Measurements from ENCODE around the gene PCGF6. TPM values are rescaled to one million over a fixed set of nuclear protein-coding genes. Genes with fewer than 3 reads are reported as not detected.
A peak's percentile ranks its signal among the peaks of the same experiment; 100 is the strongest.
"Not testable (repeated sequence)": the region's sequence is repeated elsewhere in the genome, so short reads cannot be mapped to it uniquely, and the experiment has no call there.

The PCGF6 gene
- total RNA-seq = 6.2 TPM
- long read RNA-seq, transcript PCGF6-202 (10 exons, 2,230 nt) = major isoform, 8 of 8 reads
- long read RNA-seq, partial matches to known transcripts = 0 of 8 reads
- long read RNA-seq, other reads (novel, unspliced or antisense) = 0 of 8 reads

DNA sequence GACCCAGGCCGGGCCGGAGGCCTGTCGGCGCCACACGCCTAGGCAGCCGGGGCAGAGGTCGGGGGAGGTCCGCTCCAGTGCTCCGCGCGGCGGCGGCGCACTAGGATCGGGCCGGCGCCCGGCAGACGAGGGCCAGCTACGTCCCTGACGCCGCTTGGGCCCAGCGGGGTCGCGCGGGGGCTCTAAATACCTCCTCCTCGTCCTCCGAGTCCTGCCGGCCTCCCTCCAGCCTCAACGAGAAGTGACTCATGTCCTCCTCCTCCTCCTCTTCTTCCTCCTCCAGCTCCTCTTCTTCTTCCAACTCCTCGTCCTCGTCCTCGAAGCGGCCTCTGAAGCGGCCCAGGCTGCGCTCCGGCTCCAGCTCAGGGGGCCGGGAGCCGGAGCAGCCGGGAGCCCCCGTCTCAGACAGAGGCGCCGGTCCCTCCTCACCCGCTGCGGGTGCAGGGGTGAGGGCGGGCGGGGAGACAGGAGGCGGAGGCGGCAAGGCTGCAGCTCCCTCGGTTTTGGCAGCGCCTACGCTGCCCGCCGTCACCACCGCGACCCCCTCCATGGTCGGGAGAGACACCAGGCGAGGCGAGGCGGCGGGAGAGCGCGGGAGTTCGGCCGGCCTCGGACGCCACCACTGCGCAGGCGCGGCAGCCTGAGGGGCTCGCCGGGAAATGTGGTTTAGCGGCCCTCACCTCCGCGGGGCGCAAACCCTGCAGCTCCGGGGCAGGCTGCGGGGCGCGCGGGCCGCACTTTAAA, at the start of gene PCGF6:
TSS of gene PCGF6 (minus strand) at position 624 of the 744 bp plus-strand sequence. CDS start at position 550, 74 bp downstream.
- DNase-seq (ENCODE audit: missing footprints) = peak; percentile 90
- intact Hi-C loops (cut with DNase I) = no loop called here
- peak; percentile 97 for ATAC-seq

DNA sequence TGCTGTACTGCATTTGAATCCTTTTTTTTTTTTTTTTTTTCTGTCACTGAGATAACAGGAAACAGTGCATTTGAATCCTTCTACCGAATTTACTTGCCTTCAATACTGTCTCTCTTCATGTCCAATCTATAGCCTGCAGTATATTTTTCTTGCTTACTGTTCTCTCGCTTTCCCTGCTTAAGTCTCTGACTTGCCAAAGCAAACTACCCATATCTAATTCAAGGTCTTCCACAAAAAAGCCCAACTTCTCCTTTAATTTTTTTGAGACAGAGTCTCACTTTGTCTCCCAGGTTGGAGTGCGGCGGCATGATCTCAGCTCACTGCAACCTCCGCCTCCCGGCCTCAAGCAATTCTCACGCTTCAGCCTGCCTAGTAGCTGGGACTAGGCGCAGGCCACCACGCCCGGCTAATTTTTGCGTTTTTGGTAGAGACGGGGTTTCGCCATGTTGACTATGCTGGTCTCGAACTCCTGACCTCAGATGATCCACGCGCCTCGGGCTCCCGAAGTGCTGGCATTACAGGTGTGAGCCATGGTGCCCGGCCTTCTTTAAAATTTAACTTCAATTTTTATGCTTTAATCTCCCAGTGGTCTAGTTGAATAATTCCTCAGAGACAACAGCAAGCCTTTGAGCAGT, 46.4 kb upstream of the PCGF6 start:
- no peak for ATAC-seq
- intact Hi-C loops (cut with DNase I) = no loop called here
- no peak for DNase-seq (ENCODE audit: missing footprints)

DNA sequence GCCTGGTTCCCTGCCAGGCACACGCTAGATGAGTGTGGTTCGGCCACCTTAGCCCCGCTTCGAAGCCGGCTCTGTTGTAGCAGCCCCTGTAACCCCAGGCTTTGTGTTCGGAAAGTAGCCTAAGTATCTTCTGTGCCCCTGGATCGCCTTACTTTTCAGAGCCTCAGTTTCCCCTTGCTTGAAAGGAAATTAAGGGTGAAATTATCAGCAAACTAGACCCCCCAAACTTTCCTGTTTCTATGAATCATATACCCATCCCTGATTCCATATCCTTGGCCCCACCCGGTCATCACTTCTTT, 45.8 kb upstream of the PCGF6 start:
- no peak for DNase-seq (ENCODE audit: missing footprints)
- intact Hi-C loops (cut with DNase I) = loop anchor here (1.0 kb wide), 1 partner anchor 29 kb away; the partner anchor contains the start of gene TAF5
- no peak for ATAC-seq

- intact Hi-C loops (cut with DNase I) = loop anchor here (1.0 kb wide), 1 partner anchor 29 kb away; the partner anchor contains the start of gene TAF5
- ATAC-seq (peak; percentile 100), DNase-seq (ENCODE audit: missing footprints) (peak; percentile 99)
Observed at GRCh38 chr10:103396067-103396788, 45.3 kb upstream of the PCGF6 start, which contains the start of the genes ATP5MK and PDCD11. Gene ATP5MK (minus strand): TSS chr10:103396475. CDS start chr10:103392457, 4,018 bp downstream. Gene PDCD11 (plus strand): TSS chr10:103396626. CDS start chr10:103398427, 1,801 bp downstream.

GRCh38 chr10:103395754-103396066, 44.8 kb upstream of the PCGF6 start:
- intact Hi-C loops (cut with DNase I) = loop anchor here (1.0 kb wide), 1 partner anchor 28 kb away; the partner anchor contains the start of gene TAF5
- DNase-seq (ENCODE audit: missing footprints) (no peak), ATAC-seq (no peak)

DNA sequence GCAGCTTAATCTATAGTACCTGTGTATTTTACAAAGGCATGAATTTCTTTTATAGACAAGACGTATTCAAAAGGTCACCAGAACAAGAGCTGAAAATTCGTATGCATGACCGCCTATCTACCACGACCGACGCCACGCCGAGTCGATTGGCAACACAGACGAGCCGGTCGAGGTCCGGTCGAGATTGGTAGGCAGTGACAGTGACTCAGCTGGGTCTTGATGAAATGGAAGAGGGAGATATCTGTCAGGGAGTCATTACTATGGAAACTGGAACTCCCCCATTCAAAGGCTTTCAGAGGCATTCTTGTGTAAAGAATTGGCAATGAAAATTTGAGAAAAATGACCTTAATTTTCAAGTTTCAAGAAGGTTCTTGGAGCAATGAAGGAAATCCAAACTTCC, 43.2 kb upstream of the PCGF6 start:
- DNase-seq (ENCODE audit: missing footprints) (no peak), ATAC-seq (no peak)
- intact Hi-C loops (cut with DNase I) = no loop called here

GRCh38 chr10:103382769-103383168, 31.8 kb upstream of the PCGF6 start:
- no peak for DNase-seq (ENCODE audit: missing footprints)
- intact Hi-C loops (cut with DNase I) = no loop called here

GRCh38 chr10:103374263-103374662, 23.3 kb upstream of the PCGF6 start:
- DNase-seq (ENCODE audit: missing footprints) = no peak
- ATAC-seq = no peak
- intact Hi-C loops (cut with DNase I) = no loop called here

More at GRCh38 chr10:103382769-103383168, 31.8 kb upstream of the PCGF6 start:
- no peak for ATAC-seq

- DNase-seq (ENCODE audit: missing footprints) (no peak), ATAC-seq (no peak)
- intact Hi-C loops (cut with DNase I) = no loop called here
Observed at GRCh38 chr10:103373544-103373943, 22.6 kb upstream of the PCGF6 start.

- intact Hi-C loops (cut with DNase I) = loop anchor here (1.0 to 10.0 kb wide), 3 partner anchors 28 to 453 kb away; partner anchors contain the start of genes ATP5MK, CNNM2, NT5C2 and PDCD11
- ATAC-seq (peak; percentile 90), DNase-seq (ENCODE audit: missing footprints) (peak; percentile 95)
Observed at GRCh38 chr10:103367782-103368518, 17.0 kb upstream of the PCGF6 start, which contains the start of gene TAF5. Gene TAF5 (plus strand): TSS chr10:103367976. CDS start chr10:103367990, 14 bp downstream.

GRCh38 chr10:103367379-103367781, 16.4 kb upstream of the PCGF6 start:
- intact Hi-C loops (cut with DNase I) = loop anchor here (1.0 to 10.0 kb wide), 3 partner anchors 29 to 453 kb away; partner anchors contain the start of genes ATP5MK, CNNM2, NT5C2 and PDCD11
- DNase-seq (ENCODE audit: missing footprints) = no peak

GRCh38 chr10:103360791-103361190, 9.9 kb upstream of the PCGF6 start:
- DNase-seq (ENCODE audit: missing footprints); ATAC-seq: not testable (repeated sequence)
- intact Hi-C loops (cut with DNase I) = loop anchor here (10.0 kb wide), 2 partner anchors 166 to 446 kb away; partner anchors contain the start of genes CNNM2 and NT5C2

More at GRCh38 chr10:103367379-103367781, 16.4 kb upstream of the PCGF6 start:
- no peak for ATAC-seq

GRCh38 chr10:103359493-103359892, 8.6 kb upstream of the PCGF6 start:
- DNase-seq (ENCODE audit: missing footprints); ATAC-seq; intact Hi-C loops (cut with DNase I): not testable (repeated sequence)

GRCh38 chr10:103355906-103356599, 5.1 kb upstream of the PCGF6 start:
- no peak for DNase-seq (ENCODE audit: missing footprints)
- ATAC-seq = no peak
- intact Hi-C loops (cut with DNase I) = no loop called here

DNA sequence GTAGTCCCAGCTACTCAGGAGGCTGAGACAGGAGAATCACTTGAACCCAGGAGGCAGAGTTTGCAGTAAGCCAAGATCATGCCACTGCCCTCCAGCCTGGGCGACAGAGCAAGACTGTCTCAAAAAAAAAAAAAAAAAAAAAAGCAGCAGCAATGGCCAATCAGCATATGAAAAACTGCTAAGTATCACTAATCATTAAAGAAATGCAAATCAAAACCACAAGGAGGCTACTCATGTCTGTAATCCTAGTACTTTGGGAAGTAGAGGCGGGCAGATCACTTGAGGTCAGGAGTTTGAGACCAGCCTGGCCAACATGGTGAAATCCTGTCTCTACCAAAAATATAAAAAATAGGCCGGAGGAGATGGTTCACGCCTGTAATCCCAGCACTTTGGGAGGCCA, 3.6 kb upstream of the PCGF6 start:
- ATAC-seq; DNase-seq (ENCODE audit: missing footprints); intact Hi-C loops (cut with DNase I): not testable (repeated sequence)

DNA sequence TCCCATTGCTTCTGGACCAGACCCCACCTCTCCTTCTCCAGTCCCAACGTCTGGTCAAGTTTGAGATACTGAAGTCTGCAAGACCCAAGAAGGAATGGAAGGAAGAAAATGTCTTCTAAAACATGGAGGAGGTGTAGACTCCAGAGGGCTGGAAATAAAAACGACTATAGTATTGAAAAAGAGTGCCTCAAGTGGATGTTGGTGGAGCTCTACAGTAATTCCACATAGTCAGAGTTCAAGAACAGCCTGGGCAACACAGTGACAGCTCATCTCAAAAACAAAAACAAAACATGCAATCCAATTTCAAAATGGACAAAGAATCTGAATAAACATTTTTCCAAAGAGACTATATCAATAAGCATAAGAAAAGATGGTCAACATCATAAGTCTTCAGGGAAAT, 2.3 kb upstream of the PCGF6 start:
- DNase-seq (ENCODE audit: missing footprints) = no peak
- ATAC-seq = no peak

DNA sequence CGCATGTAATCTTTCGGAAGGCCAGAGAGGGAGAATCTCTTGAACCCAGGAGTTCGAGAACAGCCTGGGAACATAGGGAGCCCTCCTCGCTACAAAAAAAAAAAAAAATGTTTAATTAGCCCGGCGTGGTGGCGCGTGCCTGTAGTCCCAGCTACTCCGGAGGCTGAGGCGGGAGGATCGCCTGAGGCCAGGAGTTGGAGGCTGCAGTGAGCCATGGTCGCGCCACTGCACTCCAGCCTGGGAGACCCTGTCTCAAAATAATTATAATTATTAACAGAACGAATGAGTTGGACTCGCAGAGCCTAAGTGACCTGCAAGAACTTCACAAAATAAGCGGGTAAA, 794 bp downstream of the PCGF6 start:
- intact Hi-C loops (cut with DNase I) = no loop called here
- no peak for DNase-seq (ENCODE audit: missing footprints)
- ATAC-seq = no peak

More for the DNA sequence above, 2.3 kb upstream of the PCGF6 start:
- intact Hi-C loops (cut with DNase I) = no loop called here

DNA sequence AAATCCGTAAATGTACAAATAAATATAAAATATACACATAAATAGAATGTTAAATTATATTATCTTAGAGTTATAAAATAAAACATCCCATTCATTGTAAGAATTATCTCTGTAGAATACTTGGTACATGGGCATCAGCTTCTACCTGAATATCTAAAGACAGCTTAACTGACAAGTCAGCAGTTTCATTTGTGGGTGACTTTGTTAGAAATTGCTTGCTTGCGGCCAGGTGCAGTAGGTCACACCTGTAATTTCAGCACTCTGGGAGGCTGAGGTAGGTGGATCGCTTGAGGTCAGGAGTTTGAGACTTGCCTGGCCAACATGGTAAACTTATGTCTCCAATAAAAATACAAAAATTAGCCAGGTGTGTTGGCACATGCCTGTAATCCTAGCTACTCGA, 14.6 kb downstream of the PCGF6 start:
- no peak for DNase-seq (ENCODE audit: missing footprints)
- ATAC-seq = no peak
- intact Hi-C loops (cut with DNase I) = no loop called here

Measured in Right ventricle myocardium inferior (tissue), 1 donor.